ENCODE results near the gene LCE5A.
"Not testable (repeated sequence)": the region's sequence is repeated elsewhere in the genome, so short reads cannot be mapped to it uniquely, and the experiment has no call there.

The LCE5A gene

DNA sequence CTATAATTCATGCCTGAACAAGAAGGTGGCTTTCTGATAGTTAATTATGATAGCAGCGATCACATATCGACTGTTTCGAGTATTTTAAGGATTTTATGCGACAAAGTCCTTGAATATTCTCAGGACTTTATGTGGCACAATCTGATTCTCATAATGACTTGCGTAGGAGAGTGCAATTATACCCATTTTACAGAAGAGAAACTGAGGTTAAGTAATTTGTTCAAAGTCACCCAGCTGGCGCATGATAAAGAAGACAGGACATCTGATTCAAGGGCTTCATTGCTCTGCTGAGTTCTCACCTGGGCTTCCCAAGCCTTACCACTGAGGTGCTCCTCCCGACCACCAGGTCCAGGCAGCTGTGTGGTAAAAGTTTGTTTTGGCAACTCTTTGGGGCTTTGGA, 5.5 kb downstream of the LCE5A start:
- DNase-seq (ENCODE audit: low read depth) = no peak

DNA sequence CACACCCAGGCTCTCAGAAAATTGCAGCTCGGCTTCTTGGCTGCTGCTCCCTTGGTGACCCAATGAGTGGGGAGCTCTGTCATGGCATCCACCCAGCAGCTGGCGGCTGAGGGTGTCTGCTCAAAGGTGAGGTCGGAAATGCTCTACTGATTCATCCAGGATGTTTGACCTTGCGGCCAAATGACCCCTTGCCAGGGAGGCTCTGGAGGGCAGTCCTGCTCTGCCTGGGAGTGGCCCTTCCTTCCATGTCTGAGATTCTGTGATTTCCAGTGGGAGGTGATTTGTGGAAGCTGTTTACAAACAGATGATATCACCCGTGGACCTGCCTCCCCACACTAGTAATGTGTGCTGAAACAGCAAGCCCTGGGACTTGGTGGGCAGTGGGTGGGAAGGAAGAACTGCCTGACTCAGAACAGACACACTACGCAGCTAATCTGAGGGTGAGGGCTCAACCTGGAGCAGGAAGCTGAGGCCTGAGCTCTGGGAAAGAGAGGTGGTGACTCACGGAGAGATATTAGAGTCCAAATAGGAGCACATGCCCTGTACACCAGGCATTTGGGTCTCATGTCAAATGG, 6.7 kb downstream of the LCE5A start:
- peak; percentile 98 for DNase-seq (ENCODE audit: low read depth)

DNA sequence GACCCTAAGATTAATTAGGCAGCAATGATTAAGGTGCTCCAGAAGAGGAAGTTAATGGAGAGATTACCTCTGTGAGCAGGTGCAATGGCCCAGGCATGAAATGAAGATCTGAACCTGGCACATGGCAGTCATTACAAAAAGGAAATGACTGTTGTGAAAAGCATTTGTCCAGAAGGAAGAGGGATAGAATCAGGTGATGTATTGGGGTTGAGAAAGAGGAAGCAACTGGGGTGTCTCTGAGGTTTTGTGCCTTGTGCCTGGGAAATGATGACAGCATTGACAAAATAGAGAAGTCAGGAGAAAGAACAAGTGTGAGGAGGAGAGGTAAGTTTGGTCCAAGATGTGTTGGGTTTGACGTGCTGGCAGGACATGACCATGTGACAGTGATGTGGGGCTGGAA, 9.2 kb downstream of the LCE5A start:
- peak; percentile 25 for DNase-seq (ENCODE audit: low read depth)

DNA sequence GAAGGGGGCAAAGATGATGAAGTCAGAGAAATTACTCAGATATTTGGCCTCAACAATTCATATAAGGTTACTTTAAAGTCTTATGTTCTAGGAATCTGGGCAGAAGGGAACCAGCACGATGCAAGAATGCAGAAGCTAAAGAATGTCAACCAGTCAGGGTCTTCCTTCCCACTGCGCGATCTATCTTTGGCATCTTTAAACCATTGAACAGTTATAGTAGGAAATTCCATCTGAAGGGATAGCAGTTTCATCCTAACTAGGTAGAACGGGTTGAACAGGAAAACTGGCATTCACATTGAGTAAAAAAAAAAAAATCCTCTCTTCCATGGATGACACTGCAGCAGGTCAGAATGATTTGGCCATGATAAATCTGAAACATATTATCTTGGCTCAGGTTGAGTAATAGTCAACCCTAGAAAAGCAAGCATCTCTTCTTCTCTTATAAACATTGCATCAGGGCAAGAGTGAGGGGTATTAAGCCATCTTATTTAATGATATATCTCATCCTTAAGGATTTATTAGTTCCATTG, 10.0 kb downstream of the LCE5A start:
- peak; percentile 20 for DNase-seq (ENCODE audit: low read depth)

DNA sequence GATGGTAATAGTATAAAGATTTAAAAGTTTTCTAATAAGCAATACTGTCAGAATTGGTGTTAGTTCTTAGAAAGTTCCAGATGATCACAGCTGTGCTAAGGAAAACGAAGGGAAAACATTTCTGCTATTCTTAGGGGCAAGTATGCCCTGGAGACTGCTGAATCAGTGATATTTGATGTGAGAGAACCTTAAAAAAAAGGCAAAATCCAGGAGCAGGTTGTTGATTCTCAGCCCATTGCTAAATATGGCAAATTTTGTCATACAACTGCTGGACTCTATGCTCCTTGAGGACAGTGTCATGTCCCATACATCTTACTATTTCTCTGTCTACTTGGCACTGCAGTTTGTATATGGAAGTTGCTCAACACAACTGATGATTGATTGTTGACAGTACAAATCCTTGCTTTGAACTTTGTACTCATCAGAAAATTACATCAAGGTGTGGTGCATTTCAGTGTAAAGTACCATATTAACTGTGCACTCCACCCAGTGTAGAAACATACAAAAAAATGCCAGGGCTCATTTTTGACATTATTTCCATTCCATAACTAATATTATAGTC, 14.6 kb downstream of the LCE5A start:
- no peak for DNase-seq (ENCODE audit: low read depth)

DNA sequence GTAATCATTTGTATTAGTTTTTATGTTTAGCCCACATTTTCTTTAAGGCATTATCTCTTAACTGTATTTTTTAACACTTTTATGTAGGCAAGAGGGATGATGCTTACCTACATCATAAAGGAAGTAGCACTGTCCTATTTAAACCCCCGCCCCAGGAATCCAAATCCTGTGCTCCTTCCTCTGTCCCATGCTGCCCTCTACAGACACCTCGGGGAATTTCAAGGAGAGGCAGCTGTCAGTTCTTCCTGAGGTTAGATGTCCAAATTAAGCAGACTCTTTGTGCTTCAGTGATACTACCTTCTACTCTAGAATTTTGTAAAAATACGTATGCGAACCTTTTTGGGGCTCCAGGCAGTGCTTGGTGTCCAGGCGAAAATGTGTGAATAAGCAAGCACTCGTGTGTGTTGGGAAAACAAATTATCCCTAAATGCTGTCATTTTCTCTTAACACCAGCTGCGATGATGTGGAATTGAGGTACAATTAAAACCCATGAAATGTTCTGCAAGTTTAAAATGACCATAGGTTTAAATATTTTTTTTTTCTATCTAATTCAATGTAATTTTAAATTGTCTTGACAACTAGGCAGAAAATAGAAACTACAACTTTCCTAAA, 22.8 kb downstream of the LCE5A start:
- peak; percentile 78 for DNase-seq (ENCODE audit: low read depth)

DNA sequence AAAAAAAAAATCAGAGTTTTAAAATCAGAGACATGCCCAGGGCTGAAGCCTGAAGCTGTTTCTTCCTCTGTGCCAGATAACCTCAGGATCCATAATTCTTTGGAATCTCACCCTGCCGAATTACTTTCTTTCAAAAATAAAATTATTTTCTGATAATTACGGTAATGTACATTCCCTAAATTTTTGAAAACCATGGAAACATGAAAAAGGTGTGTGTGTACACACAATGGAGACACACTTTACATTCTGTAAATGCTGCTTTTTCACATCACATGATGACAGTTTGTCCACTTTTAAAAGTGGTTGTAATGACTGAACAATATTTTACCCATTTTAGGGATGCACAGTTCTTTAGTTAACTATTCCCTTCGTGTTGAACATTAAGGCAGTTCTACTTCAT, 25.2 kb downstream of the LCE5A start:
- no peak for DNase-seq (ENCODE audit: low read depth)

DNA sequence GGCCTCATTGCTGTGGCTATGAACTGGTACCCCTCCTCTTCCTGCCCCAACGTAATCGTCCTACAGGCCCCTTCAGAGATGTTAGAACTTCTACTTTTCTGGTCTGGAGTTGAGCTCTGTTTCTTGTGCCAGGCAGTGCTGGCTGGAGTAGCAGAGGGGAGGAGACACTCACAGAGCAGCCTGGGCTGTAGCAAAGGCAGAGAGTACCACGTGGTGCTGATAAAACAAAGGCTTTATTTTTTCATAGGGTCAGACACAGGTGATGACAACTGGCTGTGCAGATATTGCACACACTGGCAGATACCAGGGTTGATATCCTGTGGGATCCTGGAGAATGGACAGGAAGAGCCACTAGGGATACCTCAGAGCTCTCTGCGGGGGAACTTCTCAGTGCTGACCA, 26.9 kb downstream of the LCE5A start:
- DNase-seq (ENCODE audit: low read depth) = no peak

DNA sequence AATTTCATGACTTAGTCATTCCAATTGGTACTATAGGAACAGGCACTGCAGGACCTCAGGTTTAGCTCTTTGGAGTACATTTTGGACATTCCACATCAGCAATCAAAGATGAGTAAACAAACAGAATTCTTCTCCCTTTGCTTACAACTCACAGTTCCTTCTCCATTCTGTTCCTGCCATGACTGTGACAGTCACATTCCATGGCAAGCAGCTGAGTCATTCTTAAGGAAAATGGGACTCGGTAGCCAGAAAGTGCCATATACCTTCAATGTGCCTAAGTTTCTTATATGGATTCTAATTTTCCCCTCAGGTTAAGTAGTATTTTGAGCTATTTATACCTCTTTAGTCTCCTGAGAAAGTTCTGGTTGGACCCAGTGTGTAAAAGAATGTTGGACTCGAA, 29.3 kb downstream of the LCE5A start:
- no peak for DNase-seq (ENCODE audit: low read depth)

DNA sequence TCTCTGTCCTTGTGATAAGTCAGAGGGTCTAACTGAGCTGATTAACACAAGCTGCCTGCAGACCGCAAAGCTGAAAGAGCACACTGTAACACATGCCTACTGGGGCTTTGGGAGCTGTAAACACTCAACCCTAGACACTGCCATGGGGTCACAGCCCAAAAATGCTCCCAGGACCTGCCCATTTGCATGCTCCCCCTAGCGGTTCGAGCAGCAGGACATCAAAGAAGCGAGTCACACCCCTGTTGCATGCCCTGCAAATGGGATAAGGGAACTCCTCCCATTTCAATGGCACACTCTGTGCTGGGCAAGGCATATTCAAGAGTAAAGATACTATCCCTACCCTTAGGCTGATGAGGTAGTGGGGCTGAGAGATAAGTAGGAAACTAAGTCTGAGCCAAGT, 33.2 kb downstream of the LCE5A start:
- DNase-seq (ENCODE audit: low read depth) = peak; percentile 45

DNA sequence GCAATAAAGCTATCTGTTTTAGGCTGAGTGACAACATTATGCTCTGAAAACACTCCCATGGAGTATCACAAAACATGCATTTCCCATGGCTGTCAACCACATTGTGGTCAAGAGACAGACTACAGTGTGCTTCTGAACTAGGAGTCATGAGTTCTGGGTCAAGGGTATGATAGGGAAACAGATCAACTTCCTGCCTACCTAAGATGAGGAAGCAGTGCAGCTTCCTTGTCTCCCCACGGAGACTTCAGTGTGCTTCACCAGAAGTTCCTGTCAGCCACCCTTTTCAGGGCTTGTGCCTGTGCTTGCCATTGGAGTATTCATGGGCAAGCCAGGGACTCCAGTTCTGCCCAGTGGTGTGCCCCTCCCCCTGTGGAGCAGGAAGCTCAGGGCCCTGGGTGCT, 36.1 kb downstream of the LCE5A start:
- DNase-seq (ENCODE audit: low read depth) = no peak

DNA sequence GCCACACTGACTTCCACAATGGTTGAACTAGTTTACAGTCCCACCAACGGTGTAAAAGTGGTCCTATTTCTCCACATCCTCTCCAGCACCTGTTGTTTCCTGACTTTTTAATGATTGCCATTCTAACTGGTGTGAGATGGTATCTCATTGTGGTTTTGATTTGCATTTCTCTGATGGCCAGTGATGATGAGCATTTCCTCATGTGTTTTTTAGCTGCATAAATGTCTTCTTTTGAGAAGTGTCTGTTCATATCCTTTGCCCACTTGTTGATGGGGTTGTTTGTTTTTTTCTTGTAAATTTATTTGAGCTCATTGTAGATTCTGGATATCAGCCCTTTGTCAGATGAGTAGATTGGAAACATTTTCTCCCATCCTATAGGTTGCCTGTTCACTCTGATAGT, 37.8 kb downstream of the LCE5A start:
- DNase-seq (ENCODE audit: low read depth) = not testable (repeated sequence)

All from ELR (cell line).